HFF-Myc (cell line): Measurements from ENCODE around the gene ACSS1.
"Not testable (repeated sequence)": the region's sequence is repeated elsewhere in the genome, so short reads cannot be mapped to it uniquely, and the experiment has no call there.

Experiments
- DNase-seq: peaks from one replicate; pipeline ENCODE4 v3.0.0-alpha.2; 2011; ENCODE audit warnings: low read depth; ENCODE audit errors: extremely low read depth
- H3K4me3 ChIP-seq: replicated peaks from 2 replicates; pipeline ENCODE4 v1.5.1; 2011; ENCODE audit warnings: low read depth, mild to moderate bottlenecking, control low read depth, low read length
- CTCF ChIP-seq: IDR thresholded peaks from 2 replicates; pipeline ENCODE4 v1.5.1; 2012; ENCODE audit warnings: mild to moderate bottlenecking, low read depth, low read length, control low read depth; ENCODE audit errors: missing control alignments

ACSS1 gene

GRCh38 chr20:25005661-25006060, 52.3 kb downstream of the ACSS1 start:
- no peak for DNase-seq
- no peak overlapping the region for H3K4me3 ChIP-seq
- no peak for TF ChIP-seq CTCF

- DNase-seq: no peak
- no peak for TF ChIP-seq CTCF
- H3K4me3 ChIP-seq: no peak overlapping the region
These were observed 52.7 kb downstream of the ACSS1 start for GRCh38 chr20:25005220-25005619.

- no peak overlapping the region for H3K4me3 ChIP-seq
- DNase-seq: no peak
- TF ChIP-seq CTCF: no peak
These were observed 54.9 kb downstream of the ACSS1 start for GRCh38 chr20:25003002-25003401.

- not testable (repeated sequence) for H3K4me3 ChIP-seq, DNase-seq
These were observed 56.6 kb downstream of the ACSS1 start for GRCh38 chr20:25001323-25001722.

DNA sequence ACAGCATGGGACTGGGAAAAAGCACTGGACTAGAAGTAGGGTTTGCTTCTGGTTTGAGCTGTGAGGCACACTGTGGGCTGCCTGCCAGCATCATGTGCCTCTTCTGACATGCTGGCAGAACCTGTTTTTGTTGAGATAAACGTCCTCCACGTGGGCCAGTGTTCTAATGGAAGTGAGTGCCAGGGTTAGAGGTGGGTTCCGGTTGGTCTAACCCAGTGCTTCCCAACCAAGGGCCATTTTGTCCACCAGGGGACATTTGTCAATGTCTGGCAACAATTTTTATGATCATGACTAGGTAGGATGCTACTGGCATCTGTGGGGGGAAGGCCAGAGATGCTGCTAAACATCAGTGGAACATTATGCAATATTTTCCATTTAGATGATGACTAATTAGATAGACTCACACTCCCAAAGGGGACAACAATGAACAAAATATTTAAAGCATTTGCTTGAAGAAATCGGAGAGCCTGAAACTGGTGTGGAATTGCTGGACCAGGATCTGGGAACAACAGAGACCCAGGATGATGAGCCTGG, 57.6 kb downstream of the ACSS1 start:
- TF ChIP-seq CTCF: no peak
- DNase-seq: no peak
- no peak overlapping the region for H3K4me3 ChIP-seq

DNA sequence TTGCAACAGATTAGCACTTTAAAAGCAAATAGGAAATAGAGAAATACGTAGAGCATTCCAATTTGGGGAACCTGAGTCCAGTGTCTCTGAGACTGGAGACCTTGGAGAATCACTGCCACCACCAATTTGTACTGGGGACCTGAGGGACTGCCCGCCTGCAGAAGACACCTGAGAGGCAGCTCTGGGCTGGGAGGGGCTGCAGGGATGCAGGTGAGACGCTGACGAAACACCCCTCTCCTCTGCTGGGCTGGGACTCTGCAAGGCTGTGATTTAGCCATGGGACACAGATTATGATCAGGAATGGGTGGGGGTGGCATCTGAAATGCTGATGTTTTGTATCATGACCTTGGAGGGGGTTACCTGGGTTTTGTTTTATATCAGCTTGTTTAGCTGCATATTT, 58.4 kb downstream of the ACSS1 start:
- no peak for TF ChIP-seq CTCF
- no peak for DNase-seq
- no peak overlapping the region for H3K4me3 ChIP-seq

DNA sequence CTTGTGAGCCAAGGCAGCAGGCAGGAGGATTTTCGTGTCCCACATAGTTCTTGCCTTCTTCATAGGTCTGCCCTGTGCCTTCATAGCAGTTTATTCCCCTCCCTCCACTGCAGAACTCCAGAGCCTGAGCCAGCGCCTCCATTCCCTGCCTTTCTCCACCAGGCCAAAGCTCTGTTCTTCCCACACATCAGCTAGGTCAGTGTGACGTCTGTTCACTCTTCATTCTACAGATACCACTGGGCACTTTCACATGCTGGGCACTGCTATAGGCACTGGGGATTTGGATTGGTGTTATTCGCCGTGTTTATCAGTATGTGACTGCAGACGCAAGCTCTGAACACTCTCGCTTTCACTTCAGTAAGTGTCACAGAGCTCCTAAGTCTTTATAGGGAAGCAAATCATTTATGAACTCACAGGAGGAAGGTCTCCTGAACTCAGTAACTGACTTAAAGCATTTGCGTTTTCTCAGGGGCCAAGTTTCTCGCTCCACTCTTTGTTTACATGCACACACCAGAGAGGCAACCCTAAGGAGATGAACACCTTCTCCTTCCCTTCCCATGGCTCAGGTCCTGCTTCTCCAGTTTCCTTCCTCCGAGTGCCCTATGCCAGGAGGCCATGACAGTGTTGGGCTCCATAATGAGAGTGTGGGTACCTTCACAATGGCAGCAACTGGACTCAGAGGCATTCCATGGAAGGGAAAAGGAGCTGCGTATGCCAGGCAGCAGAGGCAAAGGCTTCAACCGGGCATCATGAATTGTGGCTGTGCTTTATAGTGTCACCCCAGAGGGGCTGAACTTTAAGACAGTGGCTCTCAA, 59.1 kb downstream of the ACSS1 start:
- DNase-seq: no peak
- TF ChIP-seq CTCF: no peak
- no peak overlapping the region for H3K4me3 ChIP-seq
